Breast epithelium (tissue), 3 donors: Measurements from ENCODE around the gene PDPK1.

Experiments
- POLR2A ChIP-seq: fragments of 450-650 bp; IDR thresholded peaks from one replicate; pipeline ENCODE4 v1.6.1; 2016; ENCODE audit warnings: antibody characterized with exemption, mild to moderate bottlenecking, moderate library complexity
- POLR2AphosphoS5 ChIP-seq, 3 donors: sonication (generic); formaldehyde crosslinking; IDR thresholded peaks; one replicate each; pipeline ENCODE4 v1.6.1; 2017; ENCODE audit warnings: antibody characterized with exemption in 3 of 3
- TF ChIP-seq, protein P1 (sequence below), 3 donors: fragments of 450-650 bp; IDR thresholded peaks; one replicate each; pipeline ENCODE4 v1.5.1; 2016 to 2017; ENCODE audit warnings: antibody characterized with exemption in 3 of 3, mild to moderate bottlenecking in 3 of 3, moderate library complexity in 3 of 3

DNA sequence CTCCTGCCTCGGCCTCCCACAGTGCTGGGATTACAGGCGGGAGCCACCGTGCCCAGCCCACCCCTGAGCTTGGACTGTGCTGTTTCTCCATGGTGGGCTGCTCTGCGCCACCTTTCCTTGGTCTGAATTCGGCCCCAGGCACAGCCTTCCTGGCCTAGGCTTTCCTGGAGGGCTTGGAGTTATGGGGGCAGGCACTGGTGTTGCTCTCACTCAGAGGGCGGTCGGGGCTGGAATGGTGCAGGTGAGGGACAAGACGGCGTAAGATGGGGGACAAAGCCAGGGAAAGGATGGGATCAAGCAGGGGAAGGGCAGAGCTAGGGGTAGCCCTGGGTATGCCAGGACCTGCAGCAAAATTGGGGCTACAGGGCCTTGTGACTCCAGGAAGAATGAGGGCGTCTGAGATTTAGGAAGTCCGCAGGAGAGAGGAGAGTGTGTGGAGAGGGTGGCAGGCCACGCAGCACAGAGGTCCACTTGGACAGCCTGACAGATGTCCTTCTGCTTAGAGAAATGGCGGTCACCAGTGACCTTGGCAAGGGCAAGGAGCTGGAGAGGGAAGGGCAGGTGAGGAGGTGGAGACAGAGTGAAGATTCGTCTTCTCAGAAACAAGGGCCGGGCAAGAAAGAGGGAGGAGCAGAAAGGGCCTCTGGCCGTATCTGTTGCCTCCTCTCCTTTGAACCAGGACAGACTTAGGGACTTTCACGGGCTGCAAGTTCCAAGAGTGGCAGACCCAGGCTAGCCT lies 25.7 kb upstream of the PDPK1 start:
- TF ChIP-seq, protein P1, sequence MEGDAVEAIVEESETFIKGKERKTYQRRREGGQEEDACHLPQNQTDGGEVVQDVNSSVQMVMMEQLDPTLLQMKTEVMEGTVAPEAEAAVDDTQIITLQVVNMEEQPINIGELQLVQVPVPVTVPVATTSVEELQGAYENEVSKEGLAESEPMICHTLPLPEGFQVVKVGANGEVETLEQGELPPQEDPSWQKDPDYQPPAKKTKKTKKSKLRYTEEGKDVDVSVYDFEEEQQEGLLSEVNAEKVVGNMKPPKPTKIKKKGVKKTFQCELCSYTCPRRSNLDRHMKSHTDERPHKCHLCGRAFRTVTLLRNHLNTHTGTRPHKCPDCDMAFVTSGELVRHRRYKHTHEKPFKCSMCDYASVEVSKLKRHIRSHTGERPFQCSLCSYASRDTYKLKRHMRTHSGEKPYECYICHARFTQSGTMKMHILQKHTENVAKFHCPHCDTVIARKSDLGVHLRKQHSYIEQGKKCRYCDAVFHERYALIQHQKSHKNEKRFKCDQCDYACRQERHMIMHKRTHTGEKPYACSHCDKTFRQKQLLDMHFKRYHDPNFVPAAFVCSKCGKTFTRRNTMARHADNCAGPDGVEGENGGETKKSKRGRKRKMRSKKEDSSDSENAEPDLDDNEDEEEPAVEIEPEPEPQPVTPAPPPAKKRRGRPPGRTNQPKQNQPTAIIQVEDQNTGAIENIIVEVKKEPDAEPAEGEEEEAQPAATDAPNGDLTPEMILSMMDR (IDR thresholded peaks at IDR 0.05): no peak
- no peak for TF ChIP-seq POLR2AphosphoS5 (IDR thresholded peaks at IDR 0.05)
- no peak for TF ChIP-seq POLR2A
